ENCODE results near the gene C6orf47. TPM values are rescaled to one million over a fixed set of nuclear protein-coding genes. Genes with fewer than 3 reads are reported as not detected.

The C6orf47 gene
- total and polyA plus RNA-seq, 8 donors = 10.5 to 44.9 (median 14.5) TPM

DNA sequence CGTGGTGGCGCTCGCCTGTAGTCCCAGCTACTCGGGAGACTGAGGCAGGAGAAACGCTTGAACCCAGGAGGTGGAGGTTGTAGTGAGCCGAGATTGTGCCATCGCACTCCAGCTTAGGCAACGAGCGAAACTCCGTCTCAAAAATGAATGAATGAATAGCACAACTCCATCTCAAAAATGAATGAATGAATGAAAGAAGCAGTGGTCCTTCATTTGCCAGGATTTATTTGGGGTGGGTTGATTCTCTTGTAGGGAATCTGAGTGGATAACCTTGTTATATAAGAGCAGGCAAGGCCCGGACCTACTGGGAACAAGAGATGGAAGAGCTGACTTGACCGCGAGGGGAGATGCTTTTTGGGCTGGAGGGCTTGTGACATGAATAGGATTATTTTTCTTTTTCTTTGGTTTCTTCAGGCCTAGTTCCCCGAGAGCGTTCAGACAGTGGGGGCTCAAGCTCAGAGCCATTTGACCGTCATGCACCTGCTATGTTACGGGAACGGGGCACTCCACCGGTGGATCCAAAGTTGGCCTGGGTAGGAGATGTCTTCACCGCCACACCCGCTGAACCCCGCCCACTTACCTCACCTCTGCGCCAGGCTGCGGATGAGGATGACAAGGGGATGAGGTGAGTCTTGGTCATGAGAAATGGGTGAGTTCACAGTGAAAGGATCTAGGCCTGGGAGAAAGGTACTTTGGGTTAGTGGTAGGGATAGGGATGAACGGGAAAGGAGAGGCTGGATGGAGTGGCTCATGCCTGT lies 30.2 kb downstream of the C6orf47 start:
- Histone ChIP-seq H3K27ac (no peak overlapping the region), H3K4me1 (no peaks in the 10 kb centered on the region), H3K4me3 (no peak overlapping the region), H3K27me3 (no peaks in the 10 kb centered on the region), H3K36me3 (peaks cover 99 to 100% (median 100%) of the 10 kb centered on the region in 4 donors), H3K9me3 (no peaks in the 10 kb centered on the region)
- intact Hi-C loops (cut with DNase I; ENCODE audit: low total_unique reads) = no loop called here
- WGBS, 5 donors = 89 to 93% (median 93%) methylated on average over 25 of the region's 25 CpGs
- TF ChIP-seq POLR2AphosphoS5 (IDR thresholded peaks at IDR 0.05) (no peak), EP300 (IDR thresholded peaks at IDR 0.05) (no peak), POLR2A (IDR thresholded peaks at IDR 0.05) (no peak)
- TF ChIP-seq, protein P1, sequence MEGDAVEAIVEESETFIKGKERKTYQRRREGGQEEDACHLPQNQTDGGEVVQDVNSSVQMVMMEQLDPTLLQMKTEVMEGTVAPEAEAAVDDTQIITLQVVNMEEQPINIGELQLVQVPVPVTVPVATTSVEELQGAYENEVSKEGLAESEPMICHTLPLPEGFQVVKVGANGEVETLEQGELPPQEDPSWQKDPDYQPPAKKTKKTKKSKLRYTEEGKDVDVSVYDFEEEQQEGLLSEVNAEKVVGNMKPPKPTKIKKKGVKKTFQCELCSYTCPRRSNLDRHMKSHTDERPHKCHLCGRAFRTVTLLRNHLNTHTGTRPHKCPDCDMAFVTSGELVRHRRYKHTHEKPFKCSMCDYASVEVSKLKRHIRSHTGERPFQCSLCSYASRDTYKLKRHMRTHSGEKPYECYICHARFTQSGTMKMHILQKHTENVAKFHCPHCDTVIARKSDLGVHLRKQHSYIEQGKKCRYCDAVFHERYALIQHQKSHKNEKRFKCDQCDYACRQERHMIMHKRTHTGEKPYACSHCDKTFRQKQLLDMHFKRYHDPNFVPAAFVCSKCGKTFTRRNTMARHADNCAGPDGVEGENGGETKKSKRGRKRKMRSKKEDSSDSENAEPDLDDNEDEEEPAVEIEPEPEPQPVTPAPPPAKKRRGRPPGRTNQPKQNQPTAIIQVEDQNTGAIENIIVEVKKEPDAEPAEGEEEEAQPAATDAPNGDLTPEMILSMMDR (IDR thresholded peaks at IDR 0.05) = no peak
- no peak for DNase-seq

DNA sequence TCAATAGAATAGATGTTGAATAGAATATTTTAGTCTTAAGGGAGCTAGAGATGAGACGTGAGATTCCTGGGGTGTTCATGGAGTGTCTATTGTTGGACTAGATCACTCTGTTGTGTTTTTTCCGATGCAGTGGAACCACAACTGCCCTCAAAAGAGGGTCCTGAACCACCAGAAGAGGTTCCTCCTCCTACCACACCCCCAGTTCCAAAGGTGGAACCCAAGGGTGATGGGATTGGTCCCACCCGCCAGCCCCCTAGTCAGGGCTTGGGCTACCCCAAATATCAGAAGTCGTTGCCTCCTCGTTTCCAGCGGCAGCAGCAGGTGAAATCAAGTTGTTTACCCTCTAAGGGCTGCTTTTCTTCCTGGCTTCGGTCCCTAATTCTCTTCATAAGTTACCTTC lies 31.6 kb downstream of the C6orf47 start:
- TF ChIP-seq EP300 (IDR thresholded peaks at IDR 0.05) = no peak
- TF ChIP-seq, protein P1 (IDR thresholded peaks at IDR 0.05) = no peak
- TF ChIP-seq POLR2A (IDR thresholded peaks at IDR 0.05) = no peak
- TF ChIP-seq POLR2AphosphoS5 (IDR thresholded peaks at IDR 0.05) = no peak
- H3K36me3 ChIP-seq = peaks cover 99 to 100% (median 100%) of the 10 kb centered on the region in 4 donors
- H3K4me3 ChIP-seq = no peak overlapping the region
- no peaks in the 10 kb centered on the region for H3K27me3 ChIP-seq
- no peak overlapping the region for H3K27ac ChIP-seq
- no peaks in the 10 kb centered on the region for H3K9me3 ChIP-seq
- peaks cover 0 to 4% (median 0%) of the 10 kb centered on the region in 4 donors for H3K4me1 ChIP-seq
- DNase-seq = no peak
- intact Hi-C loops (cut with DNase I; ENCODE audit: low total_unique reads) = no loop called here
- WGBS, 5 donors = 80 to 92% (median 91%) methylated on average over 7 of the region's 7 CpGs

DNA sequence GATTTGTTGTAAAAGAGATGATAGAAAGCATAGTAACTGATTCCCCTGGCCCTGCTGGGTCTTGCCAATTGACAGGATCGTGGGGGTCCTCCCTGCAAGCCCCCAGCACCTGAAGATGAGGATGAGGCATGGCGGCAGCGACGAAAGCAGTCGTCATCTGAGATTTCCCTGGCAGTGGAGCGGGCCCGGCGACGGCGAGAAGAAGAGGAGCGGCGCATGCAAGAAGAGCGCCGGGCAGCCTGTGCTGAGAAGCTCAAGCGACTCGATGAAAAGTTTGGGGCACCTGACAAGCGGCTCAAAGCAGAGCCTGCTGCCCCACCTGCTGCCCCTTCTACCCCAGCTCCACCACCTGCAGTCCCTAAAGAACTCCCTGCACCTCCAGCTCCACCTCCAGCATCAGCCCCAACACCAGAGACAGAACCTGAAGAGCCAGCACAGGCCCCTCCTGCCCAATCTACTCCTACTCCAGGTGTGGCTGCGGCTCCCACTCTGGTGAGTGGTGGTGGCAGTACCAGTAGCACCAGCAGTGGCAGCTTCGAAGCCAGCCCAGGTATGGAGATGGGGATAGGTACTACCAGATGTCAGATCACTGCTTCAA lies 32.8 kb downstream of the C6orf47 start:
- DNase-seq = no peak
- intact Hi-C loops (cut with DNase I; ENCODE audit: low total_unique reads) = no loop called here
- Histone ChIP-seq H3K4me3 (no peak overlapping the region), H3K27ac (no peak overlapping the region), H3K36me3 (peaks cover 95 to 100% (median 99%) of the 10 kb centered on the region in 4 donors), H3K9me3 (no peaks in the 10 kb centered on the region), H3K27me3 (no peaks in the 10 kb centered on the region), H3K4me1 (peaks cover under 1 to 13% (median 3%) of the 10 kb centered on the region in 4 donors)
- WGBS, 5 donors = 94 to 98% (median 97%) methylated on average over 19 of the region's 19 CpGs
- TF ChIP-seq, protein P1 (IDR thresholded peaks at IDR 0.05) = no peak
- TF ChIP-seq EP300 (IDR thresholded peaks at IDR 0.05) (no peak), POLR2AphosphoS5 (IDR thresholded peaks at IDR 0.05) (no peak), POLR2A (IDR thresholded peaks at IDR 0.05) (no peak)

DNA sequence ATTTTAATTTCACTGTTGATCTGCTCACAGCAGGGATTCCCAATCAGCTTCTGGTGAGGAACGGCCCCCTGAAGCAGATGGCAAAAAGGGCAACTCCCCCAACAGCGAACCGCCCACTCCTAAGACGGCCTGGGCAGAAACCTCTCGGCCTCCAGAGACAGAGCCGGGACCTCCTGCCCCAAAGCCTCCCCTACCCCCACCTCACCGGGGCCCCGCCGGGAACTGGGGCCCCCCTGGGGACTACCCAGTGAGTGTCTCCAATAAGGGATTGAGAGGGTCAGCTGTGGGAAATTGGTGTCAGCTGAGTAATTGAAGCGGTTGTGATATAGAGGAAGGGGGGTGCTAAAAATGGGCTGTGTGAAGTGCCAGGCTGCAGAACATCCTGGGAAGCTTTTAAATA lies 33.6 kb downstream of the C6orf47 start:
- Histone ChIP-seq H3K27ac (no peak overlapping the region), H3K36me3 (peaks cover 87 to 96% (median 93%) of the 10 kb centered on the region in 4 donors), H3K4me1 (peaks cover 9 to 22% (median 11%) of the 10 kb centered on the region in 4 donors), H3K4me3 (no peak overlapping the region), H3K9me3 (no peaks in the 10 kb centered on the region), H3K27me3 (no peaks in the 10 kb centered on the region)
- TF ChIP-seq POLR2AphosphoS5 (IDR thresholded peaks at IDR 0.05) (no peak), EP300 (IDR thresholded peaks at IDR 0.05) (no peak), POLR2A (IDR thresholded peaks at IDR 0.05) (no peak)
- TF ChIP-seq, protein P1 (IDR thresholded peaks at IDR 0.05) = no peak
- 83 to 95% (median 92%) methylated on average over 9 to 10 of the region's 10 CpGs for WGBS, 5 donors
- intact Hi-C loops (cut with DNase I; ENCODE audit: low total_unique reads) = no loop called here
- no peak for DNase-seq

Data from stomach (tissue), 9 donors.